Stimulated activated CD4-positive, alpha-beta T cell treated with anti-CD3 and anti-CD28 coated beads, Interleukin-15, amount 100 ng/mL, for 24 hours (primary cell): ENCODE results near the gene USP47.

Experiments
- DNase-seq: peaks from one replicate; pipeline ENCODE4 v3.0.0-alpha.2; 2020

The USP47 gene

DNA sequence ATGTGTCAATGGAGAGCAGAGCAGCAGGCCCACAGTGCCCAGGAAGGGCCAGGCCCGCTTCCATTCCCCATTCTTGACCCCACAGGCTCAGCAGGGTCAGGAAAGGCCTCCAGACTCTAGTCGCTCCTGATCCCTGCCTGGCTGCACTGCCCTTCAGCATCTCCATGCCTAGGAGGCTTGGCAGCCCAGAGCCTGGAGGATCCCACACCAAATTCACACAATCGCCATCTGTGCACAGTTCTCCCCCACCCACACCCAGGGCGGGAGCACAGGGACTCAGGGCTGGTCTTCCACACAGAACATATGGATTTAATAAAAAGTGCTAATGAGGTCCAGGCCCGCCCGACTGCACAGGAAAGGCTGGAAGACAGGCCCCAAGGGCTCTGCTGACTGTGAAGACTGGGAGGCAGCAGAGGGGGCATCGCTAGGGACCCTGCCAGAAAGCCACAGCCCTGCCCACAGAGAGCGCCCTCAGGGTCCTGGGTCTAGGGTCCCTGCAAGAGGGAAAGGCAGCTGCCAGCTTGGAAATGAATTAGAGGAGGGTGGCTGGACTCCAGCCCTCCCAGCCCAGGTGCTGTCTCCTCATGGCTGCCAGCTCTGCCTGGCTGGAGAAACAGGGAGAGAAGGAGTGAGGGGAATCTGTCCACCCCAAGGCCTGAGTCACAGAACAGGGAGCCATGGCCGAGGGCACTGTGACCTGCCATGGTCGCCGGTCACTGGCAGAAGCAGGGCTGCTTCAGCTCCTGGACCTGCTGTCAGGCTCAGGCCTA lies 126.9 kb downstream of the USP47 start:
- DNase-seq, result no peak

DNA sequence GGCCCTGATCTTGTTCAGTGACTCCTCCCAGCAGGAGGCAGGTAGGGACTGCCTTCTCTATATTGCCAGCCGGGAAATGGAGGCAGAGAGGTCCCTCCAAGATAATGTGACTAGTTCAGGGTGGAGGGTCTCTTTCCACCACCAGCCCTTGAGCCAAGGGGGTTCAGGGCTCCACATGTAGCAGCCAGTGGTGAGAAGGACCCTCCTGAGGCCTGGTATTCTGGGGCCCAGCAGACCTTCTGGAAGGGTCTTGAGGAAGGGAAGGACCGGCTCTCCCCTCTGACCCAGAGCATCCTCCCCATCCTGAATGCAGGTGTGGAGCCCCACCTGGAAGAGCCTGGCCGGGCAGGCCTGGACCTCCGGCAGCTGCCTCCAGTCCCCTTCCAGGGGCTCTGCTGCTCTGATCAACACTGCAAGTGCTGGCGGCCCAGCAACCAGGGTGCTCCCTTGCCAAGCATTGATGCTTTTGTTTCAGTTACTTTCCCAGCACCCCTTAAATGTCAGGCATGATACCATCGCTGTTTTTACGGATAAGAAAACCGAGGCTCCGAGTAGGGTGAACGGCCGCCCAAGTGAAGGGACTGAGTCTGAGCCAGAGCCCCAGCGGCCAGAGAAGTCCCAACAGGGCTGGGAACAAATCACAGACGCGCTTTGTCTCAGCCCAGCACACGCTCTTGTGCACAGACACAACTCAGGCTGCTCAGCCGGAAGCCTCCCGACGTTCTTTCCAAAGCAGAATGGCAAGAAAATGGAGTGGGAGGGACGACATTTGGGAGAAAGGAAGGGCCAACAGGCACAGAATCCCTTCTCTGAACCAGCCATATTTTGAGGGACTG lies 127.8 kb downstream of the USP47 start:
- no peak for DNase-seq

GRCh38 chr11:11970556-11970955 lies 128.8 kb downstream of the USP47 start:
- no peak for DNase-seq

GRCh38 chr11:11971906-11972547 lies 130.3 kb downstream of the USP47 start:
- no peak for DNase-seq

DNA sequence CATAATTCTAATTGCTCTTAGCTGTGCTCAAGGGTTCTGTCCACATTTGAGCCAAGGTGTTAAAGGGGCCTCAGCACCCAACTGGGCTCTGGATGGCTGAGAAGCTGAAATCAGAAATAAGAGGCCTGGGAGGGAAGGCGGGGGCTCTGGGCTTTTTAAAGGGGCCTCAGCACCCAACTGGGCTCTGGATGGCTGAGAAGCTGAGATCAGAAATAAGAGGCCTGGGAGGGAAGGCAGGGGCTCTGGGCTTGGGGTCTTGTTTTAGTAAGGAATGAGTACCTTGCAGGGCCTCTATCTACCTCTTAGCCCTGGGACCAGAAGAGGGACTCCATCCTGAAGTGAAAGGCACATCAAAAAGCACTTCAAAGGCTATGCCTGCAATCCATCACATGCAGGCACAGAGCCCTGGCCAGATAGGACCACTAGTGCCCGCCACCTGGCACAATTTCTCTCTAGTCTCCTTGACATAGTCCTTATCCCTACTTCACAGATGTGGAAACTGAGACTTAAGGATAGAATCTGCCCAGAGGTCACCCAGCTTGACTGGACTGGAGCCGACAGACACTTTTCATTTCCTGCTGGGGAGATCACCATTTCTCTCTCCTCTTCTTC lies 131.1 kb downstream of the USP47 start:
- no peak for DNase-seq

DNA sequence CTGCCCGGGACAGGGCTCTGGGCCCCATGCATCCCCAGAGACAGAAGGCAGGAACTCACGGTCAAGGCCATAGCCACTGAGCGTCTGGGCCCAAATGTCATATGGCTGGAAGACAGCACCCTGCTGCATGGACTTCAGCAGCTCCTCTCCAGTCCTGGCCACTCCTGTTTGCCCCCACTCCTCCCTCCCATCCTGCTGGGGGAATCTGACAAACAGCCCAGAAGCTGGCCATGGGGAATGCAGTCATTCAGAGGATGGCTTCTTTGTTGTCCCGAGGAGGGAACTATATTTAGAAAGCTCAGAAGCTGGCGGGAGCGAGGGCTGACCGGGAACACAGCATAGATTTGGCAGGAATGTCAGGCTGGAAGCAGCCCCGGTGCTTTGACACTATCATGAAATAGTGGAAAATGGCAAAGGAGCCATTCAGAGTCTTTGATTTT lies 131.6 kb downstream of the USP47 start:
- no peak for DNase-seq

- DNase-seq, result no peak
These were observed 132.1 kb downstream of the USP47 start for GRCh38 chr11:11973866-11974265.

DNA sequence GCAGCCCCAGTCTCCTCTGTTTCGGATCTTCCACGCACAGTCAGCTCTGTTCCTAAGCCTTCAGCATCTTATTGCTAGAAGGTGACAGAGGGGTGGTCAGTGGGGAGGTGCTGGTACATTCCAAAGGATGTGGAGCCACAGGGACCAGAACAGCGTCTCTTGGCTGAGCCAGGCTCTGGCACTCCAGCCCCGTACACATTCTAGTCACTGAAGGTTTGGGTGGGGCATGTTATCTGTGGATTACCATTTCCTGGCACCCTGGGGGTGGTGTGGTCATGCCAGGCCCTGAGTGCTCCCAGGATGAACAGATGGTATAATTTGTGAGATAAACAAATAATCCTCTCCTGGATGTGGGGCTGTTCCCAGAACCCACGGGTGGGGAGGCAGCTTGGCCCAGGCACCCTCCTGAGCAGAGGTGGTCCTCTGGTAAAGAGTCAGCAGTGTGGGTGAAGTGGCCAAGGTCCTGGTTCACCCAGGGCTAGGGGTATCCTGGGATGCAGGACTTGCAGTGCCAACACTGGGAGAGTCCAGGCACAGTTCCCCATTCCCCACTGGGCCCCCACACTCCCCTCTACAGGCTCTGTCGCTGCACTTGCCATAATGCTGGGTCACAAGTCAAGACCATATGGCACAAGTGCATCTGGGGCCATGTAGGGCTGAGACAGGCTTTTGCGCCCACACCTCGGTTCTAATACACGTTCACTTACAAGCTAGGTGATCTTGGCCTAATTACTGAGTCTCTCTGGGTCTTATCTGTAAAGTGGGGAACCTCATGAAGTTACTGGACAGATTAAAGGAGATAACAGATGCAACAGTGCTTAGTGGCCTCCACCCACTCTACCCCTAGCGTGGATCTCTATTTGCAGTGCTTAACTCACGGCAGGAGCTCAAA lies 133.7 kb downstream of the USP47 start:
- no peak for DNase-seq

- no peak for DNase-seq
These were observed 134.8 kb downstream of the USP47 start for GRCh38 chr11:11976481-11977127.

GRCh38 chr11:11977206-11977938 lies 135.6 kb downstream of the USP47 start:
- DNase-seq, result no peak

- DNase-seq, result no peak
These were observed 136.4 kb downstream of the USP47 start for GRCh38 chr11:11978098-11978637.

- DNase-seq, result no peak
These were observed 137.2 kb downstream of the USP47 start for GRCh38 chr11:11978792-11979487.

DNA sequence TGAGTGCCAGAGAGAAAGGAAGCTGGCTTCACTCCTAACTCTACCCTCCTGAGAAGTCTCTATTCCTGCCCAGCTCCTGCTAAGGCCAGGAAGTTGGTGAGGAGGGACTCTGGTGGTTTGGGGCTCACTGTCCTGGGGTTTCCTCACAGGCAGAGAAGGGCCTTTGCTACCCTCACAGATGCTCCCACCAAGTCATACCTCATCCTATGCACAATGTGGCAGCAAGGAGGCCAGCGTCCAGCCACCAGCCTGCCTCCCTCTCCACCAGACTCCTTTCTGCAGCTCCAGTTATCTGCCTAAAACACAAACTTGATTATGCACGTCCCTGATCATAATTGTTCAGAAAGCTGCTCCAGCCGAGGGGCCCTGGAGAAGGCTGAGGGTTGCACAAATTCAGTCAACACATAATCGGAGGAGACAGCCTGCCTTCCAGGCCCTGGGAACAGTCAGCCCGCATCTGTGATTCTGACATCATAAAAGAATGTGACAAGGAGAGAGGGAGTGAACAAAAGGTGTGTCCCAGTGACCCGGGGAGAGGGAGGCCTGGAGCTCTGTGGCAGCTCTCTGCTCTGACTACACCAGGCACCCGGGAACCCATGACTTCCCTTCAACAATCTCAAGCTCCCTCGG lies 137.8 kb downstream of the USP47 start:
- DNase-seq, result no peak

GRCh38 chr11:11980200-11980599 lies 138.4 kb downstream of the USP47 start:
- no peak for DNase-seq

DNA sequence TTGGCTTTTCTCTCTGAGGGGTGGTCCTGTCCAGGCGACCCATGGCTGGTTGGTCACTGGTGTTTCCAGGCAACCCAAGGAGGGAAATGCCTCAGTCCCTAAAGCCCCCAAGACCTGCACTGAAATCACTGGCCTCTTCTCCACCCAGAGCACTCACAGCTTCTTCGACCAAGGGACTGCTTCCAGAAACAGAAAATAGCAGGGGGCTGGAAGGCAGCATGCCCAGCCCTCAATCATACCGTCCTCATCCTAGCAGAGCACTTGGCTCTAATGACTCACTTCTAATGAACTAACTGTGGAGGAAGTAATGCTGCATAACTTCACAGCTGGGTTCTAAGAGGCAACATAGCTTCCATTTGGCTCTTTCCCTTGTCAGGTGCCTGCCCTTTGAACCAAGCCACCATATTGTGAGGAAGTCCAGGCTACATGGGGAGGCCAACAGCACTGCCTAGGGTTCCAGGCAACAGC lies 139.1 kb downstream of the USP47 start:
- DNase-seq, result no peak

DNA sequence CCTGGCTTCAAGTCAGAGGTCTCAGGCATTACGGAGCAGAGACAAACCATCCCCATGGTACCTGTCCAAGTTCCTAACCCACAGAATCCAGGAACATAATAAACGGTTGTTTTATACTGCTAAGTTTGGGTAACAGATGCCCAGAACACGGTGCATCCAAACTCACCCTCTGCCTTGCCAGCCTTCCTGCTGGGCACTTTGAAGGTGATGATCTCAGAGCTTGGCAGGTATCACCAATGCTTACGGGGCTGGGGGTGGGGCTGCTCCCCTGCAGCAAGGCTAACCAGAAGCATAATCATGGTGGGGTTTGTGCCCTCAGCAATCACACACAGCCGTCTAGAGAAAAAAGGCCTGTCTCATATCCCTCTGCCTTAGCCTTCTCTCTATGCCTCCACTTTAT lies 139.6 kb downstream of the USP47 start:
- no peak for DNase-seq

DNA sequence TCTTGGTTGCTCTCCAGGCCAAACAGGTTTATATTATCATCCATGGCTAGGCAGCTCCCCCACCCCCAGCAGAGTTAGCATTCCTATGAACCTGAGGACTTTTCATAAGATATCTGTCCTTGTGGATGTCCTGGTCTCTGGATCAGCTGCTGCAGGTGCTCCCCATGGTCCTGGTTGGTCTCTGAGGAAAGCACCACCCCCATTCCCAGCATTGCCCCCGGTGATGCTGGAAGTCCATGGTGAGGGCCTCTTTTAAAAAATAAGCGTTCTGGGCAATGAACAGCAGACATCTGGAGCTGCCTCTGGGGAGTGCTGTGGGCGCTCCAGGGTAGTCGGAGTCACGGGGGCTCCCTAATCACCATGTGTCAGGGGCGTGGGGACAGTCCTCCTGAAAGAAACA lies 140.1 kb downstream of the USP47 start:
- no peak for DNase-seq

DNA sequence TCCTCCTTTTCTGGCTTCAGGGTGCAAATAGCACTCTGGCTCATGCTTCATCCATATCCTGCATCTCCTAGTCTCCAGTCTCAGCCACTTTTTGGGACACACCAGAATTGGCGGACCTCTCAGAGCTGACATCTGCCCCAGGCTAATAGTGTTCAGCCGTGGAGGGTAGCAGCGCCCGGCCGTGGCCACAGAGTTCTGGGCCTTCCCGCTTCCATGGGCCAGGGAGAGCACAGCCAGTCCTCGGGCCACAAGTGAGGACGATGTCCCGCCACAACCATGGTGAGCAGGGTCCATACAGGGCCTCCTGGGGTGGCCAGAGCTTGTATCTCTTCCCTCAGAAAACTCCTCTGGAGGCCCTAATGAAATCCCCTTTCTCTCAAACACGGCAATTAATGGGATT lies 140.7 kb downstream of the USP47 start:
- DNase-seq, result no peak

GRCh38 chr11:11982975-11983374 lies 141.2 kb downstream of the USP47 start:
- no peak for DNase-seq
